K562 (cell line): ENCODE data around the gene PKHD1. TPM values are rescaled to one million over a fixed set of nuclear protein-coding genes. Genes with fewer than 3 reads are reported as not detected.

ENCODE experiments used
- ATAC-seq: fragments of 200-7000 bp; cut with Tn5 transposase; 3 replicates; pipeline ENCODE4 v1.9.1; 2020; ENCODE audit warnings: moderate library complexity
- BruUV-seq: library from RNA; stranded (reverse); fragments of 400-500 nt; replicated peaks from 2 replicates; lab custom pipeline; 2021; lab: Mats Ljungman, UMichigan
- CTCF ChIA-PET: fragments of 300-600 bp; formaldehyde crosslinking; extraction: SDS; loops from one replicate; lab custom pipeline; 2021; ENCODE audit warnings: low intra/inter-chr PET ratio; lab: Yijun Ruan, JAX
- POLR2A ChIA-PET: fragments of 300-600, 350-650 bp; sonication (Branson Sonifier 250); formaldehyde crosslinking; extraction: SDS; loops from one replicate; lab custom pipeline; 2021; ENCODE audit warnings: antibody characterized with exemption, inconsistent platforms; lab: Yijun Ruan, JAX
- DNase-seq, 4 experiments: peaks; one replicate each; pipeline versions ENCODE4 v3.0.0 to v3.0.0-alpha.2; 2011 to 2018; ENCODE audit warnings: low spot score in 3 of 4, mixed read lengths in 3 of 4; ENCODE audit errors: extremely low read depth in 1 of 4
- FAIRE-seq: peaks from 2 replicates; lab custom pipeline; 2011; peaks lifted over from hg19 to GRCh38; lab: Jason Lieb, UNC
- H2AFZ ChIP-seq: 2 replicates; pipeline ENCODE4 v1.6.0; 2011; ENCODE audit warnings: low read depth, low read length, control low read depth, inconsistent platforms
- H3K27ac ChIP-seq: fragments of 200-600 bp; 3 replicates; pipeline ENCODE4 v1.8.0; 2011; ENCODE audit warnings: low read depth, mild to moderate bottlenecking, control low read depth, inconsistent platforms, low read length, moderate library complexity, mixed read lengths; ENCODE audit errors: extremely low read depth
- H3K27me3 ChIP-seq, 2 experiments: fragments of 300-600 bp in 1 of 2; 2 replicates in 1 of 2; 3 replicates in 1 of 2; pipeline versions ENCODE4 v1.6.0 to v1.8.0; 2011; ENCODE audit warnings: inconsistent platforms in 2 of 2, low read length in 2 of 2, mild to moderate bottlenecking in 1 of 2, mixed read lengths in 1 of 2, moderate library complexity in 1 of 2; ENCODE audit not compliant: control insufficient read depth in 2 of 2, insufficient read depth in 2 of 2
- H3K36me3 ChIP-seq: fragments of 300-600 bp; 3 replicates; pipeline ENCODE4 v1.8.0; 2011; ENCODE audit warnings: mild to moderate bottlenecking, low read length, inconsistent platforms; ENCODE audit not compliant: control insufficient read depth, insufficient read depth
- H3K4me1 ChIP-seq, 2 experiments: fragments of 200-600 bp in 1 of 2; replicated peaks in 1 of 2; 2 replicates in 1 of 2; 3 replicates in 1 of 2; pipeline versions ENCODE4 v1.5.1 to v1.8.0; 2011; ENCODE audit warnings: inconsistent platforms in 2 of 2, low read length in 2 of 2, mild to moderate bottlenecking in 1 of 2, mixed read lengths in 1 of 2, moderate library complexity in 1 of 2; ENCODE audit not compliant: control insufficient read depth in 2 of 2, insufficient read depth in 2 of 2
- H3K4me2 ChIP-seq: 2 replicates; pipeline ENCODE4 v1.6.1; 2011; ENCODE audit warnings: low read length, control low read depth, inconsistent platforms, mixed read lengths; ENCODE audit not compliant: insufficient read depth
- H3K4me3 ChIP-seq: fragments of 200-600 bp; sonication (generic), shearing (Covaris generic); 2 replicates; pipeline ENCODE4 v1.5.1; 2016; ENCODE audit warnings: control low read depth, inconsistent platforms
- H3K79me2 ChIP-seq: fragments of 200-600 bp; 3 replicates; pipeline ENCODE4 v1.8.0; 2011; ENCODE audit warnings: low read length, inconsistent platforms; ENCODE audit not compliant: control insufficient read depth, insufficient read depth
- H3K9ac ChIP-seq, 2 experiments: 2 replicates each; pipeline versions ENCODE4 v1.6.0 to v1.6.1; 2011; ENCODE audit warnings: low read depth in 2 of 2, low read length in 2 of 2, control low read depth in 1 of 2, inconsistent platforms in 1 of 2, mild to moderate bottlenecking in 1 of 2, mixed read lengths in 1 of 2; ENCODE audit not compliant: insufficient read depth in 1 of 2
- H3K9me1 ChIP-seq: one replicate; pipeline ENCODE4 v1.6.0; 2011; ENCODE audit warnings: inconsistent platforms, mild to moderate bottlenecking, low read length, moderate library complexity; ENCODE audit not compliant: control insufficient read depth, insufficient read depth
- H3K9me3 ChIP-seq: replicated peaks from 2 replicates; pipeline ENCODE4 v1.5.1; 2011; ENCODE audit warnings: low read depth, low read length, inconsistent platforms; ENCODE audit not compliant: control insufficient read depth, insufficient read depth
- H4K20me1 ChIP-seq: replicated peaks from 2 replicates; pipeline ENCODE4 v1.6.1; 2011; ENCODE audit warnings: low read length, inconsistent platforms, mixed read lengths; ENCODE audit not compliant: control insufficient read depth, insufficient read depth
- ATF7 ChIP-seq: fragments of 450-650 bp; IDR thresholded peaks from 2 replicates; pipeline ENCODE4 v1.7.1; 2014; ENCODE audit warnings: mild to moderate bottlenecking, moderate library complexity
- ESRRB ChIP-seq: fragments of 250-450 bp; sonication (Bioruptor Pico); IDR thresholded peaks from 2 replicates; pipeline ENCODE4 v1.5.0; 2020; ENCODE audit warnings: mild to moderate bottlenecking, moderate library complexity, borderline replicate concordance
- HDAC3 ChIP-seq: fragments of 450-650 bp; IDR thresholded peaks from 2 replicates; pipeline ENCODE4 v1.6.1; 2018; ENCODE audit warnings: borderline replicate concordance, mild to moderate bottlenecking, moderate library complexity; ENCODE audit not compliant: partially characterized antibody
- HDGF ChIP-seq: fragments of 450-650 bp; IDR thresholded peaks from 2 replicates; pipeline ENCODE4 v1.6.1; 2016
- HIVEP1 ChIP-seq: fragments of 250-450 bp; sonication (Bioruptor Pico); IDR thresholded peaks from 2 replicates; pipeline ENCODE4 v1.4.0; 2020; ENCODE audit warnings: mild to moderate bottlenecking
- MAFF ChIP-seq: IDR thresholded peaks from 2 replicates; pipeline ENCODE4 v1.6.1; 2012; ENCODE audit warnings: low read length, improper control_type of control experiment
- MEF2A ChIP-seq: IDR thresholded peaks from 2 replicates; pipeline ENCODE4 v1.6.1; 2011; ENCODE audit warnings: low read depth, mild to moderate bottlenecking, low read length, moderate library complexity; ENCODE audit not compliant: control insufficient read depth
- MTF1 ChIP-seq: fragments of 250-450 bp; sonication (Bioruptor Pico); IDR thresholded peaks from 2 replicates; pipeline ENCODE4 v1.9.0; 2021; ENCODE audit warnings: moderate library complexity, mild to moderate bottlenecking, inconsistent platforms, borderline replicate concordance
- NCOR1 ChIP-seq: fragments of 450-650 bp; IDR thresholded peaks from 2 replicates; pipeline ENCODE4 v1.6.1; 2016; ENCODE audit warnings: mild to moderate bottlenecking, moderate library complexity
- PHF21A ChIP-seq: fragments of 450-650 bp; IDR thresholded peaks from 2 replicates; pipeline ENCODE4 v1.6.1; 2017; ENCODE audit warnings: low read depth, borderline replicate concordance
- ZNF124 ChIP-seq: sonication (generic); formaldehyde crosslinking; IDR thresholded peaks from 2 replicates; pipeline ENCODE4 v1.8.1; 2022; ENCODE audit warnings: missing genetic modification reagents
- ZNF263 ChIP-seq: sonication (generic); formaldehyde crosslinking; IDR thresholded peaks from 2 replicates; pipeline ENCODE4 v1.8.0; 2022; ENCODE audit warnings: mild to moderate bottlenecking, missing genetic modification reagents, borderline replicate concordance
- ZNF354B ChIP-seq: fragments of 250-450 bp; sonication (Bioruptor Pico); IDR thresholded peaks from 2 replicates; pipeline ENCODE4 v1.4.0; 2020
- WGBS: fragments of 100-300 bp; shearing (Covaris generic); methylation state at CpG from one replicate; pipeline ENCODE4 v1.1.6; 2016; ENCODE audit warnings: low coverage, mixed read lengths; ENCODE audit not compliant: insufficient coverage; ENCODE audit errors: missing lambda C conversion rate; 5-methylcytosine and 5-hydroxymethylcytosine counted together
- in situ Hi-C: fragments of 300-500 bp; cut with MboI; formaldehyde crosslinking; loops from 4 replicates; pipeline ENCODE4 v1.15.0; 2018; ENCODE audit warnings: inconsistent platforms, mixed read lengths
- intact Hi-C: fragments of 100-400 bp; cut with micrococcal nuclease; formaldehyde crosslinking; loops from 2 replicates; pipeline ENCODE4 v1.14.2; 2022
- polyA plus RNA-seq, 8 experiments: library from polyadenylated mRNA; depleted of rRNA in 4 of 8; stranded (reverse) in 5 of 8; unstranded in 3 of 8; fragments of >200 nt; fragmentation: Nextera tagmentation in 2 of 8; fragmentation: Illumina TruSeq in 1 of 8; extraction: Ambion mirVana in 2 of 8; extraction: Trizol in 1 of 8; gene quantifications; 2 replicates each; pipeline versions ENCODE4 v1.2.1 to v1.2.3, GENCODE V29; 2011 to 2014; ENCODE audit warnings: inconsistent platforms in 1 of 8, missing spikeins in 1 of 8
- total RNA-seq, 7 experiments: library from RNA; depleted of rRNA in 6 of 7; stranded (reverse); fragments of >200 nt in 6 of 7; fragmentation: Illumina TruSeq in 2 of 7; extraction: Trizol in 2 of 7; gene quantifications; 2 replicates each; pipeline versions ENCODE4 v1.2.1 to v1.2.3, GENCODE V29; 2011 to 2021; ENCODE audit warnings: low replicate concordance in 1 of 7
- TF ChIP-seq, protein P1 (sequence below): IDR thresholded peaks from 2 replicates; pipeline ENCODE4 v1.6.1; 2016; ENCODE audit warnings: missing genetic modification characterization, missing compliant biosample characterization
- TF ChIP-seq, protein P2 (sequence below): fragments of 250-450 bp; sonication (Bioruptor Pico); IDR thresholded peaks from 2 replicates; pipeline ENCODE4 v1.8.0; 2021; ENCODE audit warnings: moderate library complexity, mild to moderate bottlenecking, inconsistent platforms

PKHD1 gene
- total and polyA plus RNA-seq, 9 of the 15 experiments (the other 6 are each of a cell fraction or from before 2014, with no cell fraction given): 0.01 to 0.04 (median 0.01) TPM; not detected in 6

DNA sequence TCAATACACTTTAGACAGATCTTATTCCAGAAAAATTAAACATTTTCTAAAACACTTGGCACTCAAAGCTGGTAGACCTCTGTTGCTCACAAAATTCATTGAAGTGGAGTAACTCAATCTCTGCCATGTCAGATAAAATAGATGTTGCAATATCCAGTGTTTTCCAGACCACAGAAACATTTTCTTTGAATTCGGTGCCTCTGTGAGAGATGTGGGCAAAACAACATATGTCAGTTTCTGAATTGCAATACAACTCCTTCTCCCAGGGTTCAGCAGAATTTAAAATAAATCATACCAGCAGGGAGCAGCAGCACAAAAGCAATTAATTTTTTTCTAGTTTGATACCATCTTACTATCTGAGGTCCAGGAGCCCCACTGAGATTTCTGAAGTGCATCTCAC is 11.3 kb upstream of the PKHD1 start (continued):
- TF ChIP-seq, protein P1, sequence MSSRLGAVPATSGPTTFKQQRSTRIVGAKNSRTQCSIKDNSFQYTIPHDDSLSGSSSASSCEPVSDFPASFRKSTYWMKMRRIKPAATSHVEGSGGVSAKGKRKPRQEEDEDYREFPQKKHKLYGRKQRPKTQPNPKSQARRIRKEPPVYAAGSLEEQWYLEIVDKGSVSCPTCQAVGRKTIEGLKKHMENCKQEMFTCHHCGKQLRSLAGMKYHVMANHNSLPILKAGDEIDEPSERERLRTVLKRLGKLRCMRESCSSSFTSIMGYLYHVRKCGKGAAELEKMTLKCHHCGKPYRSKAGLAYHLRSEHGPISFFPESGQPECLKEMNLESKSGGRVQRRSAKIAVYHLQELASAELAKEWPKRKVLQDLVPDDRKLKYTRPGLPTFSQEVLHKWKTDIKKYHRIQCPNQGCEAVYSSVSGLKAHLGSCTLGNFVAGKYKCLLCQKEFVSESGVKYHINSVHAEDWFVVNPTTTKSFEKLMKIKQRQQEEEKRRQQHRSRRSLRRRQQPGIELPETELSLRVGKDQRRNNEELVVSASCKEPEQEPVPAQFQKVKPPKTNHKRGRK (tag): no peak
- TF ChIP-seq ATF7 (no peak), HDGF (no peak), PHF21A (no peak), HIVEP1 (CRISPR knock-in tag) (no peak)

DNA sequence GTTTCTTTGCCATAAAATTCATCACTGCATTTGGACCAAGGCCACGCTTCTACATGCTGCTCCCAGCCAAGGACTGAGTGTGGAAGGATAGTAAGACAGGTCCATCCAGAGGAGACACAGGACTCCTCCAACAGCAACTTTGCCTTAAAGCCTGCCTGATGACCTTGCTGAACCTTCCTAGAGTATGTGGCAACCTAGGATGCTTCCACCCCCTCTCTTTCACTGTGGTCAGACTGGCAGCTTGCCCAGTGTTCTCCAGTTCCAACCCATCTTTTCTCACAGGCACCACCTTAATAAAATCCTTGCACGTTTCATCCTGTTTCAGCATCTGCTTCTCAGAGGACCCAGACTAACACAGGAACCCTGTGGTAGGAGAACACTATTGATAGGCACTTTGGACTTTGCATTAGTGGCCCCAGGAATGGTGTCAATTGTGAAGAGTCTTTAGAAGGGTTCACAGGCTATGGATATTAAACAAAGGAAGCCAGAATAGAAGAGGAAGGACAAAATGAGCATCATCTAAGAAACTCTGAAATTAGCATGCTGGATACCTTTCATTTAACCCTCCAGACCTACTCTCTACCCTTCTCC is 2.4 kb upstream of the PKHD1 start:
- Histone ChIP-seq H3K79me2 (no peaks in the 10 kb centered on the region), H3K4me1 (no peaks in the 10 kb centered on the region), H3K9me3 (no peaks in the 10 kb centered on the region), H3K27ac (no peak overlapping the region), H4K20me1 (no peaks in the 10 kb centered on the region), H3K36me3 (no peaks in the 10 kb centered on the region), H2AFZ (no peak overlapping the region), H3K4me3 (no peak overlapping the region), H3K27me3 (no peaks in the 10 kb centered on the region), H3K4me2 (no peak overlapping the region), H3K9ac (no peak overlapping the region), H3K9me1 (no peaks in the 10 kb centered on the region)
- ChIA-PET CTCF (no interaction called here), POLR2A (no interaction called here)
- FAIRE-seq: no peak
- BruUV-seq: no TSS peak
- DNase-seq: no peak
- 0% methylated on average over 2 of the region's 2 CpGs for WGBS
- in situ Hi-C loops: no loop called here
- intact Hi-C loops: loop anchor here (10.0 kb wide), 1 partner anchor 145 kb away; no protein-coding TSS in a partner anchor
- ATAC-seq: no peak
- TF ChIP-seq MEF2A: no peak
- TF ChIP-seq ZNF354B (CRISPR knock-in tag): no peak
- TF ChIP-seq ZNF263 (CRISPR knock-in tag): no peak
- TF ChIP-seq ESRRB (CRISPR knock-in tag): no peak
- TF ChIP-seq MAFF: no peak
- TF ChIP-seq, protein P2, sequence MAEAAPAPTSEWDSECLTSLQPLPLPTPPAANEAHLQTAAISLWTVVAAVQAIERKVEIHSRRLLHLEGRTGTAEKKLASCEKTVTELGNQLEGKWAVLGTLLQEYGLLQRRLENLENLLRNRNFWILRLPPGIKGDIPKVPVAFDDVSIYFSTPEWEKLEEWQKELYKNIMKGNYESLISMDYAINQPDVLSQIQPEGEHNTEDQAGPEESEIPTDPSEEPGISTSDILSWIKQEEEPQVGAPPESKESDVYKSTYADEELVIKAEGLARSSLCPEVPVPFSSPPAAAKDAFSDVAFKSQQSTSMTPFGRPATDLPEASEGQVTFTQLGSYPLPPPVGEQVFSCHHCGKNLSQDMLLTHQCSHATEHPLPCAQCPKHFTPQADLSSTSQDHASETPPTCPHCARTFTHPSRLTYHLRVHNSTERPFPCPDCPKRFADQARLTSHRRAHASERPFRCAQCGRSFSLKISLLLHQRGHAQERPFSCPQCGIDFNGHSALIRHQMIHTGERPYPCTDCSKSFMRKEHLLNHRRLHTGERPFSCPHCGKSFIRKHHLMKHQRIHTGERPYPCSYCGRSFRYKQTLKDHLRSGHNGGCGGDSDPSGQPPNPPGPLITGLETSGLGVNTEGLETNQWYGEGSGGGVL (CRISPR knock-in tag): no peak
- no peak for TF ChIP-seq NCOR1
- no peak for TF ChIP-seq ZNF124
- no peak for TF ChIP-seq MTF1 (CRISPR knock-in tag)
- no peak for TF ChIP-seq HDAC3
